ENCODE data around the gene ERLEC1. TPM values are rescaled to one million over a fixed set of nuclear protein-coding genes. Genes with fewer than 3 reads are reported as not detected.
A peak's percentile ranks its signal among the peaks of the same experiment; 100 is the strongest.

ERLEC1 gene
- total RNA-seq, 2 donors from 2014 or later, result 33.4 to 38.4 TPM

DNA sequence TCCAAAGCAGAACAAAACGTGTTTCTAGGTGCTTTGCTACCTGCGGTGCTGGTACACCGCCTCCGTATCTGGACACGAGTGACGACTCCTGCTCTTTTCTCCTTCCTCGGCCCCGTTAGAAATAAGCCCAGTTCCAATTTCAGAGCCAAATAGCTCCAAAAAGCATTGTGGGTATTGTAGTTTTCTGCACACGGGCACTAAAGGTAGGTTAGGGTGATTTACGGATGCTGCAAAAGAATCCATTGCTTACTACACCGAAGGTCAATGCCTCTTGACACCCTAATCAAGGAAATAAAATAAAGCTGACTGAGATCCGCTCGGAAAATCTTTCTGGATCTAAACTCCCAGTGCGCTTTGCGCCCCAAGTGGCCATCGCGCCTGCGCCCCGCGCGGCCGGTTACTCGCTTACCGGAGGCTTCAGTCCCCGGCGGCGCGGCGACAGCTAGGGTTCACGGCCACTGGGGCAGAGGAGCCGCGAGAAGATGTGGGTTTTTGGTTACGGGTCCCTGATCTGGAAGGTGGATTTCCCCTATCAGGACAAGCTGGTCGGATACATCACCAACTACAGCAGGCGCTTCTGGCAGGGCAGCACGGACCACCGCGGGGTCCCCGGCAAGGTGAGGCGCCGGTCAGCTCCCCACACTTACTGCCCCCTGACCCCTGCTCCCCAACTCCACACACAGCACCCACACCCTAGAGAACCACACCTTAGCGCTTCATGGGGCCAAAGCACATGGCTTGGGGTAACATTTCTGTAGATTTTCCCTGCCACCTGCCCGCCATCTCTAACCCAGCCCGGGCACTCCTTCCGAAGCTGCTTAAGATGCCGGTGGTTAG, 19.2 kb upstream of the ERLEC1 start, which contains the start of gene CHAC2:
Gene CHAC2 (plus strand): TSS at position 400 of the 837 bp plus-strand sequence. CDS start 83 bp downstream, at position 483.
- H3K27ac Mint-ChIP-seq, result peak within 1 kb of the TSS; percentile 93
- H3K27me3 Mint-ChIP-seq (ENCODE audit: insufficient read depth), result no peaks in the 10 kb centered on the region
- peak; percentile 92 for DNase-seq
- Histone ChIP-seq H3K27me3 (ENCODE audit: control insufficient read depth, insufficient read depth, low read length, poor library complexity, severe bottlenecking) (no peaks in the 10 kb centered on the region), H3K4me1 (ENCODE audit: control insufficient read depth, insufficient read depth, low read length) (no peaks in the 10 kb centered on the region), H3K9ac (ENCODE audit: extremely low read depth, low read length, poor library complexity, severe bottlenecking) (peak within 1 kb of the TSS; percentile 69), H3K9me3 (ENCODE audit: control insufficient read depth, low read length) (no peaks in the 10 kb centered on the region), H3K27ac (ENCODE audit: low read depth, low read length) (peak within 1 kb of the TSS; percentile 22), H3K4me3 (ENCODE audit: low read length) (peak within 1 kb of the TSS; percentile 86), H3K36me3 (ENCODE audit: control insufficient read depth, insufficient read depth, low read length) (peaks cover 20% of the 10 kb centered on the region)
- TF ChIP-seq, protein P1, sequence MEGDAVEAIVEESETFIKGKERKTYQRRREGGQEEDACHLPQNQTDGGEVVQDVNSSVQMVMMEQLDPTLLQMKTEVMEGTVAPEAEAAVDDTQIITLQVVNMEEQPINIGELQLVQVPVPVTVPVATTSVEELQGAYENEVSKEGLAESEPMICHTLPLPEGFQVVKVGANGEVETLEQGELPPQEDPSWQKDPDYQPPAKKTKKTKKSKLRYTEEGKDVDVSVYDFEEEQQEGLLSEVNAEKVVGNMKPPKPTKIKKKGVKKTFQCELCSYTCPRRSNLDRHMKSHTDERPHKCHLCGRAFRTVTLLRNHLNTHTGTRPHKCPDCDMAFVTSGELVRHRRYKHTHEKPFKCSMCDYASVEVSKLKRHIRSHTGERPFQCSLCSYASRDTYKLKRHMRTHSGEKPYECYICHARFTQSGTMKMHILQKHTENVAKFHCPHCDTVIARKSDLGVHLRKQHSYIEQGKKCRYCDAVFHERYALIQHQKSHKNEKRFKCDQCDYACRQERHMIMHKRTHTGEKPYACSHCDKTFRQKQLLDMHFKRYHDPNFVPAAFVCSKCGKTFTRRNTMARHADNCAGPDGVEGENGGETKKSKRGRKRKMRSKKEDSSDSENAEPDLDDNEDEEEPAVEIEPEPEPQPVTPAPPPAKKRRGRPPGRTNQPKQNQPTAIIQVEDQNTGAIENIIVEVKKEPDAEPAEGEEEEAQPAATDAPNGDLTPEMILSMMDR (conservative IDR thresholded peaks at IDR 0.05), result peak; percentile 69
- H3K4me3 Mint-ChIP-seq, result peak within 1 kb of the TSS; percentile 95
- H3K36me3 Mint-ChIP-seq (ENCODE audit: low read depth), result peaks cover 12% of the 10 kb centered on the region
- WGBS, 2 experiments (ENCODE audit: insufficient coverage in 1 of 2, insufficient read length in 1 of 2), result 0% methylated on average over 19 to 46 of the region's 46 CpGs
- H3K9me3 Mint-ChIP-seq, result no peaks in the 10 kb centered on the region
- H3K4me1 Mint-ChIP-seq, result peaks cover 16% of the 10 kb centered on the region

DNA sequence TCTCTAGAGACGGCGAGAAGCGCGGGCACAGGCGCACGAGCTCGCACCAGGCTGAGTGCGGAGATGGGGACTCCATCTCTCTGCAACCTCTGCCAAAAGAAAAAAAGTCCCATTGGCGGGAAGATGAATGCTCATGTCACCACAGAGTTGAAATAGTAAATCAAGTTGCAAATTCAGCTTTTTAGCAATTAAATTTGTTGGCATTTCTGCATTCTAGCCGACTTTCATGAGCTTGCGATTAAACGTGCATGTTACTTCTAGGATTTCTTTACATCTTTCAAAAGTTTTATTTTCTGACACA, 18.7 kb upstream of the ERLEC1 start:
- no peaks in the 10 kb centered on the region for H3K27me3 Mint-ChIP-seq (ENCODE audit: insufficient read depth)
- Histone ChIP-seq H3K36me3 (ENCODE audit: control insufficient read depth, insufficient read depth, low read length) (peaks cover 20% of the 10 kb centered on the region), H3K4me1 (ENCODE audit: control insufficient read depth, insufficient read depth, low read length) (no peaks in the 10 kb centered on the region), H3K9ac (ENCODE audit: extremely low read depth, low read length, poor library complexity, severe bottlenecking) (peak overlapping the region; percentile 69), H3K4me3 (ENCODE audit: low read length) (peak overlapping the region; percentile 86), H3K9me3 (ENCODE audit: control insufficient read depth, low read length) (no peaks in the 10 kb centered on the region), H3K27ac (ENCODE audit: low read depth, low read length) (no peak overlapping the region), H3K27me3 (ENCODE audit: control insufficient read depth, insufficient read depth, low read length, poor library complexity, severe bottlenecking) (no peaks in the 10 kb centered on the region)
- H3K27ac Mint-ChIP-seq, result peak overlapping the region; percentile 93
- DNase-seq, result no peak
- WGBS, 2 experiments (ENCODE audit: insufficient coverage in 1 of 2, insufficient read length in 1 of 2), result 3 to 6% methylated on average over 12 of the region's 12 CpGs
- no peaks in the 10 kb centered on the region for H3K9me3 Mint-ChIP-seq
- TF ChIP-seq, protein P1 (conservative IDR thresholded peaks at IDR 0.05), result no peak
- H3K36me3 Mint-ChIP-seq (ENCODE audit: low read depth), result peaks cover 16% of the 10 kb centered on the region
- H3K4me1 Mint-ChIP-seq, result peaks cover 16% of the 10 kb centered on the region
- peak overlapping the region; percentile 95 for H3K4me3 Mint-ChIP-seq

DNA sequence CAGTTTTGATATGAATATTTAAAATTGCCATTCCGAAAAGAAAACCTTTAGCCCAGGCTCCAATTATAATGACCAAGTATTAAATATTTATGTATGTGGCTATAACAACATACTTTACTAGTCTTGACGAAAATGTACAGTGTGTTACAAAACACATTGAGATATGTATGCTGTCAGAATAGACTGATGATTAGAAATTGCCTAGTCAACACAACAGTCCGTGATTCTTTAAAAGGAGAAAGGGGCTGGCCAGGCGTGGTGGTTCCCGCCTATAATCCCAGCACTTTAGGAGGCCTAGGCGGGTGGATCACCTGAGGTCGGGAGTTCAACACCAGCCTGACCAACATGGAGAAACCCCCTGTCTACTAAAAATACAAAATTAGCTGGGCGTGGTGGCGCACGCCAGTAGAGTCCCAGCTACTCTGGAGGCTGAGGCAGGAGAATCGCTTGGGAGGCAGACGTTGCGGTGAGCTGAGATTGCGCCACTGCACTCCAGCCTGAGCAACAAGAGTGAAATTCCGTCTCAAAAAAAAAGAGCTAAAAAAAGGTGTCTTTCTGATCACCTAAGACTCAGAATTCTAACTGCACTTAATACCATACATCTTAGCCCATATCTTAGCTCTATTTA, 17.4 kb upstream of the ERLEC1 start:
- Histone ChIP-seq H3K27ac (ENCODE audit: low read depth, low read length) (no peak overlapping the region), H3K9me3 (ENCODE audit: control insufficient read depth, low read length) (no peaks in the 10 kb centered on the region), H3K4me1 (ENCODE audit: control insufficient read depth, insufficient read depth, low read length) (no peaks in the 10 kb centered on the region), H3K4me3 (ENCODE audit: low read length) (peak overlapping the region; percentile 86), H3K36me3 (ENCODE audit: control insufficient read depth, insufficient read depth, low read length) (peaks cover 12% of the 10 kb centered on the region), H3K27me3 (ENCODE audit: control insufficient read depth, insufficient read depth, low read length, poor library complexity, severe bottlenecking) (no peaks in the 10 kb centered on the region), H3K9ac (ENCODE audit: extremely low read depth, low read length, poor library complexity, severe bottlenecking) (no peak overlapping the region)
- Mint-ChIP-seq H3K9me3 (no peaks in the 10 kb centered on the region), H3K4me1 (peaks cover 16% of the 10 kb centered on the region), H3K4me3 (no peak overlapping the region), H3K27ac (no peak overlapping the region), H3K27me3 (ENCODE audit: insufficient read depth) (no peaks in the 10 kb centered on the region), H3K36me3 (ENCODE audit: low read depth) (peaks cover 19% of the 10 kb centered on the region)
- TF ChIP-seq, protein P1 (conservative IDR thresholded peaks at IDR 0.05), result no peak
- DNase-seq, result no peak
- 92 to 94% methylated on average over 10 to 14 of the region's 15 CpGs for WGBS, 2 experiments (ENCODE audit: insufficient coverage in 1 of 2, insufficient read length in 1 of 2)

Data from endodermal cell (in vitro differentiated cells).